ENCODE data around the gene ALDH1L1.
A peak's percentile ranks its signal among the peaks of the same experiment; 100 is the strongest.

DNA sequence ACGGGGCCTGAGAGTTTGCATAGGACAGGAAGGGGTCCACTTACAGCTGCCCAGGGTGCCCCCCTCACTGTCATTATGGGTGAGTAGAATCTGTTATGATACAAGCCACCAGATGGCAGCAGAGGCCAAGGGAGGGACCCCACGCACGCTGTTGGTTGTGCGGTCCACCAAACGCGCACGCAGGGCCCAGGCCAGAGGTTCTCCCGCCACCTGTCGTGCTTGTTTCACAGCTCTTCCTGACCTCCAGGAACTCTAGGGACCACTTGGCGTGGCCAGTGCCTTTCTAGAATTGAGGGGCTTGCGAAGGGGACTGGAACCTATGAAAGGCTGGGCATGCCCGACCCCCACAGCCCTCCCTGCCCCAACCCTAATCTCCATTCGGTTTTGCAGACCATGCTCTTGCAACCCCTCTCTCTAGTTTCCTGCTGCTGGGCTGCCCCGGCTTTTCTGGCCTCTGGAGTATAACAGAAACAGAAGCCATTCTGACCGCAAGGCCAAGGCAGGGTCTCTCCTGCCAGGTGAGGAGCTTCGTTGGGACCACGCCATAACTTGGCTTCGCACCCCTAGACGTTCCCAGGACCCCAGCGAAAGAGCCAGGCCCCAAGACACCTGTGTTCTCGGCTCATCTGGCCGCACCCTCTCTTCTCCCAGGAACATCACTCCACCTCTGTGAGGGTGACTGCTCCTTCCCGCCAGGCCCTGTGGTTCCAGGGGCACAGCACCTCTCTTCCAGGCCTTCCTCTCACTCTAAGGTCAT, 46.0 kb downstream of the ALDH1L1 start:
- TF ChIP-seq POLR2AphosphoS5 (IDR thresholded peaks at IDR 0.05) (no peak), POLR2A (IDR thresholded peaks at IDR 0.05) (no peak)
- TF ChIP-seq, protein P1, sequence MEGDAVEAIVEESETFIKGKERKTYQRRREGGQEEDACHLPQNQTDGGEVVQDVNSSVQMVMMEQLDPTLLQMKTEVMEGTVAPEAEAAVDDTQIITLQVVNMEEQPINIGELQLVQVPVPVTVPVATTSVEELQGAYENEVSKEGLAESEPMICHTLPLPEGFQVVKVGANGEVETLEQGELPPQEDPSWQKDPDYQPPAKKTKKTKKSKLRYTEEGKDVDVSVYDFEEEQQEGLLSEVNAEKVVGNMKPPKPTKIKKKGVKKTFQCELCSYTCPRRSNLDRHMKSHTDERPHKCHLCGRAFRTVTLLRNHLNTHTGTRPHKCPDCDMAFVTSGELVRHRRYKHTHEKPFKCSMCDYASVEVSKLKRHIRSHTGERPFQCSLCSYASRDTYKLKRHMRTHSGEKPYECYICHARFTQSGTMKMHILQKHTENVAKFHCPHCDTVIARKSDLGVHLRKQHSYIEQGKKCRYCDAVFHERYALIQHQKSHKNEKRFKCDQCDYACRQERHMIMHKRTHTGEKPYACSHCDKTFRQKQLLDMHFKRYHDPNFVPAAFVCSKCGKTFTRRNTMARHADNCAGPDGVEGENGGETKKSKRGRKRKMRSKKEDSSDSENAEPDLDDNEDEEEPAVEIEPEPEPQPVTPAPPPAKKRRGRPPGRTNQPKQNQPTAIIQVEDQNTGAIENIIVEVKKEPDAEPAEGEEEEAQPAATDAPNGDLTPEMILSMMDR (IDR thresholded peaks at IDR 0.05), result peak; percentile 74 to 84 (median 82)

Data from transverse colon (tissue), 4 donors.